Measurements from ENCODE around the gene BMP7. TPM values are rescaled to one million over a fixed set of nuclear protein-coding genes. Genes with fewer than 3 reads are reported as not detected.

The BMP7 gene
- total RNA-seq, 2 experiments from 2014 or later = not detected

DNA sequence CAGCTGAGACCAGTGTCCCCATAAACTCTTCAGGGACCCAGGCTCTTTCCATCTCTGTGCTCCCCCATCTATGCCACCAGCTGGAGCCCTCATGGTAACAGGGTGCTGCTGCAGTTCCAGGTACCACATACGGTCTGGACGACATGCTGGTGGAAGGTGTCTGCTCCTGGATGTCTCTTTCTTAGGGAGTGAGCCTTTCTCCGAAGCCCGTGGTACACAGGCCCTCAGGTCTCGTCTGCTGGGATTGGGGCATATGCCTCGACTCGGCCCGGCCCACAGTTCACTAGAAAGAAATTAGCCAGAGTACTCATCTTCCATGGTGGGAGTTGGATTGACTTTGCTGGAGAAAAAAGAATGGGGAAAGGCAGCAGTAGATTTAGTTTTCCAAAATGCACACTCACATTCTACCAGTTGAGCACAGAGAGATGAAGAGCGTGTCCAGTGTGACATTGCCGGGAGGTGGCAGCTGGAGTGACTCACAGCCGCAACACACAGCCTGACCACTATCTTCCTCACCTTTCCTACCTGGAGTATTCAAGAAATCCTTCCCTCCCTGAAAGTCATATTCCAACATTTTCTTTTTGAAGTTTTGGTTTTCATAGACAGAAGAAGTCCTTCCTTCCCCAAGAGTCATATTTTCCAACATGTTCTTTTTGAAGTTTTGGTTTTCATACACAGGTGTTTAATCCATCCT is 44.5 kb upstream of the BMP7 start:
- Histone ChIP-seq H3K36me3 (ENCODE audit: insufficient read depth, low read length) (no peaks in the 10 kb centered on the region), H3K27ac (ENCODE audit: low read depth in 1 of 2, low read length in 2 of 2) (no peak overlapping the region), H3K4me3 (ENCODE audit: low read length) (no peak overlapping the region), H3K9me3 (ENCODE audit: control insufficient read depth in 1 of 2, insufficient read depth in 1 of 2, low read length in 2 of 2) (no peaks in the 10 kb centered on the region), H3K27me3 (ENCODE audit: control insufficient read depth in 1 of 2, insufficient read depth in 2 of 2, low read length in 2 of 2) (peaks cover 3 to 13% of the 10 kb centered on the region in 2 experiments), H3K4me1 (ENCODE audit: insufficient read depth, low read length) (no peaks in the 10 kb centered on the region)
- TF ChIP-seq, protein P1, sequence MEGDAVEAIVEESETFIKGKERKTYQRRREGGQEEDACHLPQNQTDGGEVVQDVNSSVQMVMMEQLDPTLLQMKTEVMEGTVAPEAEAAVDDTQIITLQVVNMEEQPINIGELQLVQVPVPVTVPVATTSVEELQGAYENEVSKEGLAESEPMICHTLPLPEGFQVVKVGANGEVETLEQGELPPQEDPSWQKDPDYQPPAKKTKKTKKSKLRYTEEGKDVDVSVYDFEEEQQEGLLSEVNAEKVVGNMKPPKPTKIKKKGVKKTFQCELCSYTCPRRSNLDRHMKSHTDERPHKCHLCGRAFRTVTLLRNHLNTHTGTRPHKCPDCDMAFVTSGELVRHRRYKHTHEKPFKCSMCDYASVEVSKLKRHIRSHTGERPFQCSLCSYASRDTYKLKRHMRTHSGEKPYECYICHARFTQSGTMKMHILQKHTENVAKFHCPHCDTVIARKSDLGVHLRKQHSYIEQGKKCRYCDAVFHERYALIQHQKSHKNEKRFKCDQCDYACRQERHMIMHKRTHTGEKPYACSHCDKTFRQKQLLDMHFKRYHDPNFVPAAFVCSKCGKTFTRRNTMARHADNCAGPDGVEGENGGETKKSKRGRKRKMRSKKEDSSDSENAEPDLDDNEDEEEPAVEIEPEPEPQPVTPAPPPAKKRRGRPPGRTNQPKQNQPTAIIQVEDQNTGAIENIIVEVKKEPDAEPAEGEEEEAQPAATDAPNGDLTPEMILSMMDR (IDR thresholded peaks at IDR 0.05) = no peak
- DNase-seq = no peak
- intact Hi-C loops (cut with DNase I, micrococcal nuclease) = no loop called here
- no peaks in the 10 kb centered on the region for H3K4me1 Mint-ChIP-seq (ENCODE audit: low read depth)
- CTCF ChIA-PET = no interaction called here
- no peaks in the 10 kb centered on the region for H3K9me3 Mint-ChIP-seq
- no peak for ATAC-seq (ENCODE audit: poor library complexity)
- H3K36me3 Mint-ChIP-seq (ENCODE audit: low read depth) = no peaks in the 10 kb centered on the region
- H3K27ac Mint-ChIP-seq = no peak overlapping the region
- POLR2A ChIA-PET = no interaction called here
- H3K27me3 Mint-ChIP-seq = peaks cover 37% of the 10 kb centered on the region
- H3K4me3 Mint-ChIP-seq = no peak overlapping the region

DNA sequence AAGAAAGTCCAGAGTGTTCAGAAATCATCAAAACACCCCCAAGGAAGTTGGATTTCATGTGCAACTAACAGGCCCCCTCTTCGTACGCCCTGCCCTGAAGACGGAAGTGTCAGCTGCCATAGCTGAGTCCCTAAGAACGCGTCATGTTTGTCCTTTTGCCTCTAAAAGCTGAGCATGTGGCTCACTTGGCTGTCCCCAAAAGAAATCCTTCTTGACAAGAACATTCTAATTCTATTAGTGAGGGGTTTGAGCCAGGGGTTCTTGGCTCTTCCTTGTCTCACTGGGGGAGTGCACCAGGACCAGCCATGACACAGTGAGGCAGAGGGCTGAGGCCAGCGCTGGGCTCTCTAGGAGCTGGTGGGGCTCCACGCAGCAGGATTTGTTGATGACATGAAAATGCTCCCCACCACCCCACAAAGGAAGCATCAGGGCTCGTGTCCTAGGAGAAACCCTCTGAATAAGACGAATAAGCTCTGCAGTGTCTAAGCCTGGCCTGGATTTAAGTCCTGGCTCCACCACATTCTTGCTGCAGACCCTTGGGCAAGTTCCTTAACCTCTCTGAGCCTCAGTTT is 43.2 kb upstream of the BMP7 start:
- no peaks in the 10 kb centered on the region for H3K36me3 Mint-ChIP-seq (ENCODE audit: low read depth)
- H3K4me3 Mint-ChIP-seq = no peak overlapping the region
- H3K9me3 Mint-ChIP-seq = no peaks in the 10 kb centered on the region
- no peaks in the 10 kb centered on the region for H3K4me1 ChIP-seq (ENCODE audit: insufficient read depth, low read length)
- peaks cover 33% of the 10 kb centered on the region for H3K27me3 Mint-ChIP-seq
- no peaks in the 10 kb centered on the region for H3K36me3 ChIP-seq (ENCODE audit: insufficient read depth, low read length)
- H3K4me3 ChIP-seq (ENCODE audit: low read length) = no peak overlapping the region
- H3K27ac Mint-ChIP-seq = no peak overlapping the region
- H3K27ac ChIP-seq (ENCODE audit: low read depth in 1 of 2, low read length in 2 of 2) = no peak overlapping the region
- H3K9me3 ChIP-seq (ENCODE audit: control insufficient read depth in 1 of 2, insufficient read depth in 1 of 2, low read length in 2 of 2) = no peaks in the 10 kb centered on the region
- intact Hi-C loops (cut with DNase I, micrococcal nuclease) = no loop called here
- no peaks in the 10 kb centered on the region for H3K4me1 Mint-ChIP-seq (ENCODE audit: low read depth)
- ChIA-PET POLR2A (no interaction called here), CTCF (no interaction called here)
- no peak for ATAC-seq (ENCODE audit: poor library complexity)
- peaks cover 5 to 9% of the 10 kb centered on the region in 2 experiments for H3K27me3 ChIP-seq (ENCODE audit: control insufficient read depth in 1 of 2, insufficient read depth in 2 of 2, low read length in 2 of 2)
- TF ChIP-seq, protein P1 (IDR thresholded peaks at IDR 0.05) = no peak
- no peak for DNase-seq

DNA sequence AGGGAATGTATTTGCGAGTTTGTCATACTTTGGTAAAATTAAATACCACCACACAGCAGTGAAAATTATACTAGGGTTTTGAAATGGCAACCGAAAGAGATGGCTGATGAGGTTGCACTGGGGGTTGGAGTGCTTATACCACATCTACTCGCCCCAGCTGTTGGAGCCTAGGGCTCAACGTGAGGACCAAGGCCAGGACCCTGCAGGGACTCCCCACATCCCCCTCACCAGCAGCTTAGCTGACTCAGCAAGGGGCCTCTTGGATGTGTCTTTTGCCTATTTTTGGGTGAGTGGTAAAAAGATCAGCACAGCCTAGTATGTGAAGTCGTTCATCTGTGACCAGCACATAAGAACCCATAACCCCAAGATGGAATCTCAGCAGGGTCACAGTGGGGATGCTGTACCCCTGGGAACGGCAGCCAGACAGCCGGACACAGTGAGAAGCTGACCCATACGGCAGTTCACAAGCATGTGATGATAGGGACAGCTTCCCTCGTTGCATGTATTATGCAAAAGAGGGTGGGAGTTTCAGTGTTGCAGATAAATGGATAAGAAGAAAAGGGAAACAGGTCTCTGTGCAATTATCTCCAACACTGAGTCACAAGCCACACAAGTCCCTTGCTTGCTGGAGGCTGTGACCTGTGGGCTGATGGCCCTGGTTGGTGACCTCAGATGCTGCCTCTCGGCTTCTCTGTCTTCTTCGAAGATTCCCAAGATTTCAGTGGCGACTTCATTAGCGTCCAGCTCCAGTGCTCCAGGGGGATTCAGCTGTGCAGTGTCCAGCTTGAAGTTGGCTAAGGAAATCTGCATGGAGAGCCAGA is 42.2 kb upstream of the BMP7 start:
- no peak overlapping the region for H3K4me3 ChIP-seq (ENCODE audit: low read length)

More for the DNA sequence above, 42.2 kb upstream of the BMP7 start:
- no peaks in the 10 kb centered on the region for H3K9me3 ChIP-seq (ENCODE audit: control insufficient read depth in 1 of 2, insufficient read depth in 1 of 2, low read length in 2 of 2)
- Mint-ChIP-seq H3K27ac (no peak overlapping the region), H3K4me1 (ENCODE audit: low read depth) (no peaks in the 10 kb centered on the region), H3K9me3 (no peaks in the 10 kb centered on the region), H3K4me3 (no peak overlapping the region), H3K27me3 (peaks cover 33% of the 10 kb centered on the region), H3K36me3 (ENCODE audit: low read depth) (no peaks in the 10 kb centered on the region)
- no peaks in the 10 kb centered on the region for H3K36me3 ChIP-seq (ENCODE audit: insufficient read depth, low read length)
- H3K4me1 ChIP-seq (ENCODE audit: insufficient read depth, low read length) = no peaks in the 10 kb centered on the region
- no peak for DNase-seq
- H3K27me3 ChIP-seq (ENCODE audit: control insufficient read depth in 1 of 2, insufficient read depth in 2 of 2, low read length in 2 of 2) = peaks cover 5 to 9% of the 10 kb centered on the region in 2 experiments
- CTCF ChIA-PET = no interaction called here
- no peak overlapping the region for H3K27ac ChIP-seq (ENCODE audit: low read depth in 1 of 2, low read length in 2 of 2)
- ATAC-seq (ENCODE audit: poor library complexity) = no peak
- POLR2A ChIA-PET = no interaction called here
- intact Hi-C loops (cut with DNase I, micrococcal nuclease) = no loop called here
- TF ChIP-seq, protein P1 (IDR thresholded peaks at IDR 0.05) = no peak

Data from CD4-positive, alpha-beta T cell (primary cell).